Hematopoietic multipotent progenitor cell (in vitro differentiated cells): ENCODE data around the gene BARX2. TPM values are rescaled to one million over a fixed set of nuclear protein-coding genes. Genes with fewer than 3 reads are reported as not detected.

ENCODE experiments used
- DNase-seq, 3 donors: peaks; one replicate each; pipeline ENCODE4 v3.0.0-alpha.2; 2011 to 2015; ENCODE audit warnings: low read depth in 2 of 3, low spot score in 2 of 3
- total RNA-seq: library from RNA; depleted of rRNA; stranded (reverse); fragments of >200 nt; gene quantifications from one replicate; pipeline ENCODE4 v1.2.3, GENCODE V29; 2012

The BARX2 gene
- total RNA-seq, 1 donor: not detected

DNA sequence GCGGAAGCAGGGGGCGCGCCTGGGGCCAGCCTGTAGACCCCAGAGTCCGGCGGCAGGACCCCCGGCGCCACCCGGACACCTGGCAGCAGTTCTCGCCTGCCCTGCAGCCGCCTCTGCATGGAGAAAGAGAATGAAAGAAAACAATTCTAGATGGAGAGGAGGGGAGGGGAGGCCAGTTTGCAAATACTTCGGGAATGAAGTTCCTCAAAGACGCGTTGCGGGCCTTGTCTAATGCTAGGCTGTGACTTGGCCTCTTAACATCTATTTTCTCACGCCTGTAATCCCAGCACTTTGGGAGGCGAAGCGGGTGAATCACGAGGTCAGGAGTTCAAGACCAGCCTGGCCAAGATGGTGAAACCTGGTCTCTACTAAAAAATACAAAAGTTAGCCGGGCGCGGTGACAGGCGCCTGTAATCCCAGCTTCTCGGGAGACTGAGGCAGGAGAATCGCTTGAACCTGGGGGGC lies 2.1 kb upstream of the BARX2 start:
- DNase-seq: no peak

GRCh38 chr11:129374081-129374992 lies 1.3 kb upstream of the BARX2 start:
- DNase-seq: no peak

GRCh38 chr11:129374993-129375750 lies 476 bp upstream of the BARX2 start:
- no peak for DNase-seq

DNA sequence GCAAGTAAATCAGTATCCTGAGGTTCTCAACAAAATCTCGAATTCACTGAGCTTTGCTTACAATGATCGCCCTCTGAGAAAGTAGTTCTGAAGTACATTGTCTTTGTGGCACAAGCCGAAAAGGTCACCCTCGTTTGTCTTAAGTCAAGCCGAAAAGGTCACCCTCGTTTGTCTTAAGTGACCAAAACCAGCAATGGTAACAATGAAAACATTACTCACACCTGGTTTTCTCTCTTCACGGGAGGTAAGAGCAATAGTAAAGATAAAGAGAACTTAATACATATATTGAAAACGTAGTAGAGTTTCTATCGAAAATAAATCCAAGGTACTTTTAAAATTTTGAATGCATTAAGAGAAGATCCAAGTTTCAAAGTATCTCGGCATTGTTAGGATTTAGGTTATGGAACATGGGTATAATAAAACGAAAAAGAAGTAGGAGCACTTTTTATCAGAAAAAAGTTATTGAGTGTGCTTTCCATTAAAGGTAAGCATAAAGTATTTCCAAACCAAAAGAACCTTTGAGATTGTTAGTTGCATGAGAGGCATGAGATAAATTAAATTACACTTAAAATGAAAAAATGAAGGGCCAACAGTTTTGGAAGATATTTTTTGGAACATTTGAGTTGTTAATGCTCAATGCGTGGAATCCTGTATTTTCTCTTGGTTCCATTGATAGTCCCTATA lies 1.2 kb downstream of the BARX2 start:
- DNase-seq: no peak

DNA sequence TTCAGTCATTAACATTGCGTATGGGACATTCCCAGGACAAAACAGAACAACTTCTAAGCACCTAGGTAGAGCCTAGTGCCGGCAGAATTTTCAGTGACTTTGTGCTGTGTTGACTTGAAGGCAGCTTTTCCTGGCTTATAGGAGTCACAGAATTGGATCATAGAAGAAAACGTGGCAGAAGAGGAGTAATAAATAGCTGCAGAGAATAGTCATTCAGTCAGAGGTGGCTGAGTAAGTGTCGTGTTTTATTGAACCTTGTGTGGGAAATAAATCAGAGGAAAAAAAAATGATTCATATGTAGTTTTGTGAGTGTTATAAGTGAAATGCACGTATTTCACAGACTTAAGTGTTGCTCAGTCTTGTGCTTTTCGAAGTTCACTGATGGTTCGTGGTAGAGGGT lies 2.1 kb downstream of the BARX2 start:
- no peak for DNase-seq

- DNase-seq: no peak
These were observed 4.8 kb downstream of the BARX2 start for GRCh38 chr11:129380413-129380812.

GRCh38 chr11:129382583-129382982 lies 6.9 kb downstream of the BARX2 start:
- DNase-seq: no peak

GRCh38 chr11:129383060-129383459 lies 7.4 kb downstream of the BARX2 start:
- no peak for DNase-seq

DNA sequence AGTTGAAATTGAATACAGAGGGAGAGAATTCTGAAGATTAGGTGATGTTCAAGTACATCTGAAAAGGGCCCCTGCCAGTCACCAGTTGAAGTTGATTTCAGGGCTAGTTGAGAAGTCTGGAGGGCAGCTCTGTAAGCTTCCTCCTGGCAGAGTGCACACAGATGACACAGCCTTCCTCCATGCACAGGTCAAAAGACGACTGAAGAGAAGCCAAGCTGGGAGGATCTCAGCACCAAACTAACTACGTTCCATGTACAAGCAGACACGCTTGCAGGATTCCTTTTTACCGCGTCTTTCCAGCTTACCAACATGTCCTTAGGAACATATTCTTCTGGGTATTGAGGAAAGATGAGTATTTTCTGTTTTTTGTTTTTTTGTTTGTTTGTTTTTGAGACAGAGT lies 7.9 kb downstream of the BARX2 start:
- DNase-seq: no peak

DNA sequence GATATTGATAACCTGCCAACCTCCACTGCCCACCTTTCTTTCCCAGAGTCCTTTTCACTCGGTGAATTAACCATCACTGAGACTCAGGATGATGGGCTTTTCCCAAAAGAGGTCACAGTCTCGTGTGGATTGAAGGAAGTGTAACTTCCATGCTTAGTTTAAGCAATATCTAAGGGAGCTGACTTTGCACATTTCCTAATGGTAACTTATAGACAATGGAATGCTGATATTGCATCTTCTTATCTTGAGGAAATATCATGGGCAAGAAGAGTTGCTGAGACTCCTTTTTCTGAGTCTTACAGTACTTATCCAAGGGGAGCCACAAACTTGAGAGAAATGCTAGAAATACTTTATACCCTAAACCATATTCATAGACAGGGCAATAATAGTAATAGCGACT lies 8.8 kb downstream of the BARX2 start:
- no peak for DNase-seq

- no peak for DNase-seq
These were observed 10.2 kb downstream of the BARX2 start for GRCh38 chr11:129385801-129386200.

DNA sequence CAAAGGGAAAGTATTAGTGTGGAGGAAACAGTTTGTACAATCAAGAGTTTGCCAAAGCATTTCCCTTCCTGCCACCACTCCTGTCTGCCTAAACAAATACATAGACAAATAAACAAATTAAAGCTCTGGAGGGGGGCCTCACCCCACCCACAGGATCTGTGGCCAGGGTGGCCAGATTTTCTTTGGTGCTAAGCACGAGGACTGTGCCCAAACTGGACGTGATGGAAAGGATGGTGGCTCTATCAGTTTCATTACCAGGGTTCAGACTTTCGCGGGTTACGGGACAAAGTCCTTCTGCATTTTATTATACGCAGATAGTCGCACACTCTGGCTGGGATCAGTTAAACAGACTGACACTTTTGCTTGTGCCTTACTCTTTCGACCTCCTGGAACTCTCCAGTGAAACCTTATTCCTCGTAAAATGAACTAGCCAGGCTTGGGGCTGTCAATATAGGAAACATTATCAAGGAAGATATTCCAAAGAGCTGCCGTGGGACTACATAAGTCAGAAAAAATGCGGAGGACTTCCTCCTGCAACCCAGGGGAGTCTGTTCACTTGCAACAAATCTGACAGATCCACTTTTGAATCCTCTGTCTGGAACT lies 11.2 kb downstream of the BARX2 start:
- DNase-seq: no peak

DNA sequence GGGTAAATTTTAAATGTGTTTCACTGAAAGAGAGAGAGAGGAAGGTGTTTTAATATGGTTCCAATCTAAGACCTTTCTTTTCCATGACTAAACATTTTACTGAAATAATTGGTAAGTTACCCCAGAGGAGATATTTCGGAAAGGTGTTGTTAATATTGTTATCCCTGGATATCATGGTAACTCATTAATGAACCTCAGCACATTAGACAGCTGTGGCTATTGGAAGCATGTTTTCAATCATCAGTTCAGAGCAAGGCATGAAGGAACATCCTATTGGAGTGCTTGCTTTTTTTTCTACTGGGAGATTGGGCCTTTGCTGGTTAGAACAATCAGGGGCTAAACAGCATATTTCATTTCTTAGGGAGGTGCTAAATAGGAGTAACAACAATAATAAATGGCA lies 11.8 kb downstream of the BARX2 start:
- no peak for DNase-seq

DNA sequence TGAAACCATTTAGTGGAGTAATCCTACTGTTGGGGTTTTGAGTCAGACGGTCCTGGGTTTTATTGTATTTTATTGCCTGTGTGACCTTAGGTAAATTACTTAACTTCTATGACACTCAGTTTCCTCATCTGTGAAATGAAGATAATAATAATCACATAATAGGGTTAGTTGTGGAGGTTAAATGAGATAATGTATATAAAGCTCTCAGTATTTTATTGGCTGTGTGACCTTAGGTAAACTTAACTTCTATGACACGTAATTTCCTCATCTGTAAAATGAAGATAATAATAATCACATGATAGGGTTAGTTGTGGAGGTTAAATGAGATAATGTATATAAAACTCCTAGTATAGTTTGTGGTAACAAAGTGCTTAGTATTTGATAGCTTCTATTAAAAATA lies 13.2 kb downstream of the BARX2 start:
- DNase-seq: no peak

GRCh38 chr11:129390303-129390821 lies 14.7 kb downstream of the BARX2 start:
- no peak for DNase-seq

- no peak for DNase-seq
These were observed 15.7 kb downstream of the BARX2 start for GRCh38 chr11:129391360-129391759.

GRCh38 chr11:129391821-129392220 lies 16.2 kb downstream of the BARX2 start:
- no peak for DNase-seq

GRCh38 chr11:129392995-129393394 lies 17.3 kb downstream of the BARX2 start:
- DNase-seq: no peak

DNA sequence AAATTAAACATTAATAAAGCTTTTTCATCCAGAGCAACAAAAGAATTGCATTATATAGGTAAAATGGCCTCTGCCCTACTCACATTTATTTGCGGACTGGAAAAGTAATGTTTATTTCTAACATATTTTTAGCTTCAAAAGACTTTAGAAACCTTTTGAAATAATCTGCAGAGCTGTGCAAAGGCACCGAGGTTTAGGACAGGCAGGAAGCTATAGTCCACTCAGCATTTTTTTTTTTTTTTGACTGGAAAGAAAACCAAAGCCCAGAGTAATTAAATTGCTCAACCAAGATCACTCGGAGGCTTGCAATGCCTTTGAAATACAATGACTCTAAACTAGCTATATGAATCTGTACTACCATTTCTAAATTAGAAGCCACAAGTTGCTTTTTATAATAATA lies 19.1 kb downstream of the BARX2 start:
- DNase-seq: no peak

DNA sequence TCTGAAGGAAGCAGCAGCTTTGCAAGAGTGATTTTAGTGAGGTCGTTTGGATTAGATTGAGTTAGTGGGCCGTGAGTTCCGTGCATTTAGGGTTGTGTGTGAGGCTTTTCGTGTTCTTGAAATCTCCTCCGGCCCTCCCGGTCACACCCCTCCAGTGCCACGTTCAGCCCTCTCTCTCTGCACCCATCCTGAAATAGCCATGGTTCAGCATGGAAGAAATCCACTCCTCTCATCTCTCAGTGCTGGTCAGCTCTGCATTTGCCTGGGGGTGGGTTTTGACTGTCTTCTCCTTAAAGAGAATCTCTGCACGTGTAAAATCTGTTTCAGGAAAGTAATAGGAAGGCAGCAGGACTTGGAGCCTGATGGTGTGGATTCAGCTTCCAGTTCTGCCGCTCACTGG lies 19.8 kb downstream of the BARX2 start:
- DNase-seq: no peak

- DNase-seq: no peak
These were observed 20.2 kb downstream of the BARX2 start for GRCh38 chr11:129395883-129396282.
